HT-29 (cell line): ENCODE measurements around the gene GREB1L. TPM values are rescaled to one million over a fixed set of nuclear protein-coding genes. Genes with fewer than 3 reads are reported as not detected.
A peak's percentile ranks its signal among the peaks of the same experiment; 100 is the strongest.

Experiments used
- DNase-seq: peaks from one replicate; pipeline ENCODE4 v3.0.0-alpha.2; 2015; ENCODE audit warnings: low spot score
- total RNA-seq: library from RNA; depleted of rRNA; stranded (reverse); fragments of >200 nt; shearing (Covaris generic); gene quantifications from 2 replicates; pipeline ENCODE4 v1.2.3, GENCODE V29; 2014

The GREB1L gene
- total RNA-seq, 1 experiment from 2014 or later, result not detected

DNA sequence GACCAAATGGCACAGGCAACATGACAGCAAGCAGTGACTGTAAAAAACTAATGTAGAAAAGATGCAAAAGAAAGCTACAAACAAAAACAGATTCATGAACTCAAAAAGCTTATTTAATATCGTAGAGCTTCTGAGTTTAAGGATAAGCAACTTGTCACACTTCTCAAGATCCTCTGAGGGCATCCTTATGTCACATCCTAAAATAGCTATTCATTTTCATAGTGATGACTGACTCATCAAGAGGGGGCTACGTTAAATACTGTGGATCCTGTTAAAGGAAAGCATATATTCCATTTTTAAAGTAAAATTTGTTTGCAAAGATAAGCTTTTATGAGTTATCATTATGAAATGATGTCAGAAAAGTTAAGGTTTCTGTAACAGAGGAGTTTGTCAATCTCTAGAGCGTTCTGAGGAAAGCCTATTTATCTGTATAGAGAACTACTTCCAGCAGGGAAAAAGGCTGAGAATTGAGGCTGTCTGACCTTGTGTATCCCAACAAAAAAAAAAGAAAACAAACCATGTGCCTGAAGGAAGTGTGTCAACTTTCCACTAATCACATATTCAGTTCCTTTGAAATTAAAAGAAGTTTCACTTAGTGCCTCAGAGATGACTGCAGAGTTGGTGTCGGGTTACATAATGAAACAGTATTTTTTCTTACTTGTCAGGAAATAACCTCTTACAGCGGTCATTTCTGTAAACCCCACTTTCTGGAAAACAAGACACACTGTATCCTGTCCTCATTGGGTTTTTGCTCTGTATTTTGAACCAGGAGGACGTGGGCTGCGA is 243.0 kb downstream of the GREB1L start:
- no peak for DNase-seq

DNA sequence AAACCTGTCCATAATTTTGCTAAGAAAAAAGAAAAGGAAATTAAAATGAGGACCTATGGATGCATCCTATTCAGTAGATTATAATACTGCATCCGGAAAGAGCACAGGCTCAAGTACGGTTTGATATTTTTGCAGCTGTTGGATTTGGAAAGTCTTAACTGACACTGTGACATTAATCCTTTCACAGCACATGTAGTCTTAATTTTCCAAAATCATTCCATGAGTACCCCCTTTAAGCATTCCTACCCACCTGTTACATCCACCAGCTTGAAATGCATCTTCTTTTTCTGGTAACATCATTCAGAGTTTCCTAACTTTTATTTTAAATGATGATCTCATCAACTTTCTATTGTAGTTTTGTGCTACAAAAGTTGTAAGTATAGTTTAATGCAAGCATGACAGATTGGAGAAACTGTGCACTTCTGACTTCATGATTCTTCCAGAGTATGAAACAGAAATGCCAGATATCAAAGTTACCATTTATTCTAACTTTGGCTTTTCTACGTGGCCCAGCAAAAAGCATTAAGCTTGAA is 244.9 kb downstream of the GREB1L start:
- DNase-seq, result no peak

GRCh38 chr18:21489119-21489750 is 247.2 kb downstream of the GREB1L start:
- DNase-seq, result peak; percentile 51

DNA sequence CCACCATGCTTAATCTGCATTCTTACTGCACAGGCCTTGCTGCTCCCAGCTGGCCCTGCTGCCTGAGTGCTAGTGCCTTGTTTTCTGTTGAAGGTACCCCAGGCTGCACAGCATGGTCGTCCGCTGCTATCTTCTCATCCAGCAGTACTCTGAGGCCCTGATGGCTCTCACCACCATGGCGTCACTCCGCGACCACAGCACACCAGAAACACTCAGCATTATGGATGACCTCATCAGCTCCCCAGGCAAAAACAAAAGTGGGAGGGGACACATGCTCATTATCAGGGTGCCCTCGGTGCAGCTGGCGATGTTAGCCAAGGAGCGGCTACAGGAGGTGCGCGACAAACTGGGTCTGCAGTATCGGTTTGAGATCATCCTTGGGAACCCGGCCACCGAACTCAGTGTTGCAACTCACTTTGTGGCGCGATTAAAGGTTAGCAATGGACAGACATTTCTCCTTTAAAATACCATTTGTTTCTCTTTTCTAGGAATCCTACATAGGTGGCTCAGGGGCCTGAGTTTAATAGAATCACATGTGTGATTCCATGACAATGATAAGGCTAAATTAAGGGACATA is 248.0 kb downstream of the GREB1L start:
- no peak for DNase-seq

DNA sequence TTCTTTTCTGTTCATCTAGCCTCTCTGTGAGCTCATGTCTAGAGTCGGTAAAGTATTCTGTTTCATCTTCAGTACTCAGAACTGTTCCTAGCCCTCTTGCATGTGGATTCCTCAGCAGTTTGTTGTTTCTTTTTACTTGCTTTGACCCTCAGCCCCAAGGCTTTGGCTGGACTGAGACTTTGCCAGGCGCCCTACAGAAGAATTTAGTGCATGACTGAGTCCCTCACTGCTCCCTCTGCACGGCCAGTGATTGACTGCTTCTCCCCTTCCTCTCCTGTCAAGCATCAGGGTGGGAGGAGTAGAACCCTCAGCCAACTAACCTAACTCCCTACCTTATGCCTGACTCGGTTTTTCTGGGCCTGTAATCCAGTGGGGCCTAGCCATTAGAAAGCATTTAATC is 248.7 kb downstream of the GREB1L start:
- no peak for DNase-seq

DNA sequence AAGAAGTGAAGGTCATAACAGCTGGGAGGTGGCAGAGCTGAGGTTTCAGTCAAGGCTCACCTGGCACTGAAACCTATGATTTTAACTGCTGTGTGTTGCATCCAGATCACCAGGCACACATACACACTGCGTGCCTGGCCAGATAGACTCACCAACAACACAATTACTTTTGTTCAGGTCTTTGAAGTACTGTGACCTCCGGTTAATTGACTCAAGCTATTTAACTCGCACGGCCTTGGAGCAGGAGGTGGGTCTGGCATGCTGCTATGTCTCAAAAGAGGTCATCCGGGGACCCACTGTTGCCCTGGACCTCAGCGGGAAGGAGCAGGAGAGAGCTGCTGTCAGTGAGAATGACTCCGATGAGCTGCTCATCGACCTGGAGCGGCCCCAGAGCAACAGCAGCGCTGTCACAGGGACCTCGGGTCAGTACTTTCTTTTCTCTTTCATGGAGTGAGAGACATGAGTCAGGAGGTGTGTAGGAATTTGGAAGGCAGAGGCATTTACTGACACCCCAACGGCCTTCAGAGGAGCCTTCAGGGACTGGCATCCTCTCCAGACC is 254.3 kb downstream of the GREB1L start:
- DNase-seq, result no peak

- DNase-seq, result no peak
These were observed 258.0 kb downstream of the GREB1L start for GRCh38 chr18:21499997-21500396.

GRCh38 chr18:21502661-21503060 is 260.6 kb downstream of the GREB1L start:
- no peak for DNase-seq

DNA sequence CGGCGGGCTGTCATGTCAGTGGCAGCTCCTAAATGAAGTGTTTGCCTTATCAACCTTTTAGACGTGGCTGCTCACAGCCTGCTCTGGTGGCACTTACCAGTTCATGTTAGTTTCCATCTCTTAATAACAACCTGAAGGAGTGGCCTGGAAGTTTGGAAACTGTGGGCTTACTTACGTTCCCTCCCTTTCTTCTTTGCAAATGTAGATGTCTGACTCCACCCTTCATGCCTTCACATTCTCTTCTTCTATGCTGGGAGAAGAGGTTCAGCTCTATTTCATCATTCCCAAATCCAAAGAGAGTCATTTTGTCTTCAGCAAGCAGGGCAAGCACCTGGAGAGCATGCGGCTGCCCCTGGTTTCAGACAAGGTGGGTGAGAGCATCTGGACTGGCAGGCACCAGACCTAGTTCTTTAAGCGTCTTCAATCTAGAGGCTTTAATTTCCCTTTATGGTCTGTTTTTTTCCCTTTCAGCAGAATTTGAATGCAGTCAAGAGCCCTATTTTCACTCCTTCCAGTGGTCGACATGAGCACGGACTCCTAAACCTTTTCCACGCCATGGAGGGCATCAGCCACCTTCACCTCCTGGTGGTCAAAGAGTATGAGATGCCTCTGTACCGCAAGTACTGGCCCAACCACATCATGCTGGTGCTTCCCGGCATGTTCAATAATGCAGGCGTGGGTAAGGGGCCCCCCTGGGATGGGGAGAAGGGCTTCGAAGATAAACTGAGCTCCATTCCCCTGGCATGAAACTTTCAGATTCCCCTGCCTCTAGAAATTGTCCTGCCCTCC is 266.1 kb downstream of the GREB1L start:
- no peak for DNase-seq

DNA sequence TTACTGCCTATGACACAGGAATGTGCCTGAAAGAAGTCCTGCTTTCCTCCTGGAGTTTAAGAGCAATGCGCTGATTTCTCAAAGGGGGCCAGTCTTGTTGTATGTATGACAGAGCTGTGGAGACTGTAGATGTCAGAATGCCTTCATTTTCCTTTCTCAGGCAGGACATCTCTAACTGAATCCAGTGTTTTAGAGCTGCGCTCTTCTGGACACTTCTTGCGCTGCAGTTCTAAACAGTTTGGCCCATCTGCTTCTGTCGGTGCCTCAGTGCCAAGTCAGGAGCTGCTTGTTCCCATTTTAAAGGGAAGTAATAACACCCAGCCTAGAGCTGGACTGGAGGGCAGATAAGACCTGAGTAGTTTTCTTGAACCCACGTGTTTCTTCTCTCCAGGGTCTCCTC is 267.0 kb downstream of the GREB1L start:
- DNase-seq, result no peak

- DNase-seq, result no peak
These were observed 271.3 kb downstream of the GREB1L start for GRCh38 chr18:21513292-21513691.

GRCh38 chr18:21513741-21514140 is 271.7 kb downstream of the GREB1L start:
- DNase-seq, result no peak

DNA sequence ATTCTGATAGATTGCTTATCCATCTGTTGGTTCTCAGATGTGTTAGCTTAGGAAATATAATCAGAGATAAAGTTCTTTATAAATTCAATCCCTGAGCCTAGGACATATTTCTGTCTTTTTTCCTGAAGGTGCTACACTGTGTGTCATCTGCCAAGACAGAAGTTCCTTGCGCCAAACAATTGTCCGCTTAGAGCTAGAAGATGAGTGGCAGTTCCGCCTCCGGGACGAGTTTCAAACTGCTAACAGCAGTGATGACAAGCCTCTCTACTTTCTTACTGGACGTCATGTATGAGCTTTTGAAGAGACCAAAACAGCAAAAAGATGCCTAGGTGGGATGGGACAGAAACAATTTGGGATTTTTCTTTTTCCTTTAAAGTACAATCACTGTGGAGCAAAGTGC is 280.5 kb downstream of the GREB1L start:
- no peak for DNase-seq

- DNase-seq, result no peak
These were observed 283.9 kb downstream of the GREB1L start for GRCh38 chr18:21525916-21526315.

DNA sequence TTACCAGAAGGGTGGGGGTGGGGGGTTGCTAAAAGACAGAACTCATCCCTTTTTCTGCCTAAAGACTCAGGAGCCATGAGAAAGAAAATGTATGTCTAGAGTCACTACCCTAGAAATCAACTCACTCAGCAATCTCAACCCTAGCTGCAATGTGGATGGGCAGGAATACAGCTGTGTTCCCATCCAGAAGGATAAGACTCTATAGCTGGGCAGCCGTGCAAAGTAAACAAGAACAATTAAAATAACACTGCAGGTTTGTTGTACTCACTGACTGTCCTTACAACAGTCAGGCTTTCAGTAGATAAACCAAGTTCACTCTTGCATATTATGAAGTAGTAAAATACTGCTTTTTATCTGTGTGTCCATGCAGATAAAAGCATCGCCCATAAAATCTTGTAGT is 284.4 kb downstream of the GREB1L start:
- no peak for DNase-seq

DNA sequence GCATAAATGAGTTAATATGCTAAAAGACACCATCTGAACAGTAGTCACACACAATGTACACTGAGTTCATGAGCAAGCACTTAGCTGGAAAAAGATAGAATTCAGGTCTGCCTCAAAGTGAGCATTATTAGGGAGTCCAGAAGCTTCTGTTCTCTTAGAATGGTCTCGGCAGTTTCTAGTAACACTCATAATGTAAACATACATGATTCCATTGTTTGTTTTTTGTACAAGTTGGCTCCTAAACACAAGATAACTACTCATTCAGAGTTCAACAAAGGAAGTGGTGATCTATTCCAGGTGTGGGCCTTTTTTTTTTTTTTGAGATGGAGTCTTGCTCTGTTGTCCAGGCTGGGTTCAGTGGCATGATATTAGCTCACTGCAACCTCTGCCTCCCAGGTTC is 292.3 kb downstream of the GREB1L start:
- DNase-seq, result no peak

DNA sequence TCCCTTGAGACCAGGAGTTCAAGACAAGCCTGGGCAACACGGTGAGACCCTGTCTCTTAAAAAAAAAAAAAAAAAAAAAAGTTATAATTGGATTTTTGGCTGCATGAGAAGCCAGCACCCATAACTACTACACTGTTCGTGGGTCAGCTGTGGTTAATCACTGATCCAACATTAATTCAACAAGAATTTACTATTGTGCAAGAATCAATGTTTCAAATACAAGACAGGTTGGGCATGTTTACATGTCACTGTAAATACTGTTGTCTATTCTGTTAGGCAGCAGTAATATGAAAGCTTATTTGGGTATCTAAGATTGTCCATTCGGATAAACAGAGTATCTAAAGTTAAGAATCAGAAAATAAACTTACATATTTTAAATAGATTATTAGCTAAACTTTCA is 296.2 kb downstream of the GREB1L start:
- DNase-seq, result no peak

DNA sequence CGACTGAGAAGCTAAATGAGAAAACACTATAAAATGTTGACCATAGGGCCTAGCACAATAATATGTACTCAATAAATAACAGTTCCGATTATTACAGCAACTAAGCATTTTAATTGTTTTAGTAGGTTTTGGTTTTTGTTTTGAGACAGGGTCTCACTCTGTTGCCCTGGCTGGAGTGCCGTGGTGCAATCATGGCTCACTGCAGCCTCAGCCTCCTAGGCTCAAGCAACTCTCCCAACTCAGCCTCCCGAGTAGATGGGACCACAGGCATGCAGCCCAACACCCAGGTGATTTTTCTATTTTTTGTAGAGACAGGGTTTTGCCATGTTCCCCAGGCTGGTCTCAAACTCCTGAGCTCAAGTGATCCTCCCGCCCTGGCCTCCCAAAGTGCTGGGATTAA is 304.4 kb downstream of the GREB1L start:
- DNase-seq, result no peak

DNA sequence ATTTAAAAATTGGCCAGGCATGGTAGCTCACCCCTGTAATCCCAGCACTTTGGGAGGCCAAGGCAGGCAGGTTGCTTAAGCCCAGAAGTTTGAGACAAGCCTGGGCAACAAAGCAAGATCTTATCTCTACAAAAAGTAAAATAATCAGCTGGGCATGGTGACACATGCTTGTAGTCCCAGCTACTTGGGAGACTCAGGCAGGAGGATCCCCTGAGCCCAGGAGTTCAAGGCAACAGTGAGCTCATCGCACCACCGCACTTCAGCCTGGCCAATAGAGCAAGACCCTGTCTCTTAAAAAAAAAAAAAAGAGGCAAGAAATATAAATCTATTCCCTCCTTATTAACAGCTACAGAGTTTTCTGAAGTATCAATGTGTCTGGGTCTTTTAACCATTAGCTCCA is 306.6 kb downstream of the GREB1L start:
- DNase-seq, result no peak

DNA sequence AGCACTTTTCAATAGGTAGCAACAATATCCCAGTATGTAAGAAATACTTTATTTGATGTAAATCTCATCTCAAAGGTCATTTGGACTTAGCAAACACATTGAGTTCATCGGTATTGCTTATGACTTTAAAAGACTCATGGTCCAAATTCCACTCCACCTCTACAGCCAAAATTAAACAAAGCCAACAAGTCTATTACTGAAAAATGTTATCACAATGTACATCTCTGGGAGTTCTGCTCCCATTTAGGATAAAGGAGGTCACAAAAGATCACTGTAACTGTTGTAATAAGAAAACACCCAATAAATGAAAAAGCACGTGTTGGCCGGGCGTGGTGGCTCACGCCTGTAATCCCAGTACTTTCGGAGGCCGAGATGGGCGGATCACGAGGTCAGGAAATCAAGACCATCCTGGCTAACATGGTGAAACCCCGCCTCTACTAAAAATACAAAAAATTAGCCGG is 308.5 kb downstream of the GREB1L start:
- DNase-seq, result no peak

GRCh38 chr18:21557607-21558253 is 315.7 kb downstream of the GREB1L start:
- DNase-seq, result no peak
